Gastroesophageal sphincter (tissue), 4 donors: Measurements from ENCODE around the gene OSTC. TPM values are rescaled to one million over a fixed set of nuclear protein-coding genes. Genes with fewer than 3 reads are reported as not detected.
"Not testable (repeated sequence)": the region's sequence is repeated elsewhere in the genome, so short reads cannot be mapped to it uniquely, and the experiment has no call there.

Experiments used
- ATAC-seq: fragments of 150-250 bp; one replicate; pipeline ENCODE4 v1.9.1; 2016; ENCODE audit warnings: mild to moderate bottlenecking, moderate library complexity
- H3K27ac ChIP-seq, 4 donors: fragments of 200-600 bp; sonication (generic) in 3 of 4; 1 replicate in 3 of 4; 2 replicates in 1 of 4; pipeline ENCODE4 v1.5.1; 2016 to 2019
- H3K27me3 ChIP-seq: fragments of 200-600 bp; sonication (generic); one replicate; pipeline ENCODE4 v1.5.1; 2019
- H3K36me3 ChIP-seq, 2 donors: fragments of 200-600 bp; sonication (generic); one replicate each; pipeline ENCODE4 v1.5.1; 2019; ENCODE audit warnings: control low read depth in 1 of 2
- H3K4me1 ChIP-seq, 3 donors: fragments of 200-600 bp; sonication (generic); 1 replicate in 2 of 3; 2 replicates in 1 of 3; pipeline ENCODE4 v1.5.1; 2016 to 2019; ENCODE audit warnings: control low read depth in 2 of 3
- H3K4me3 ChIP-seq, 2 donors: fragments of 200-600 bp; sonication (generic); one replicate each; pipeline ENCODE4 v1.5.1; 2019; ENCODE audit warnings: mild to moderate bottlenecking in 1 of 2, moderate library complexity in 1 of 2
- H3K9me3 ChIP-seq, 3 donors: fragments of 200-600 bp; sonication (generic); one replicate each; pipeline ENCODE4 v1.5.1; 2017 to 2019; ENCODE audit warnings: control low read depth in 2 of 3
- EP300 ChIP-seq: sonication (generic); formaldehyde crosslinking; IDR thresholded peaks from one replicate; pipeline ENCODE4 v1.6.1; 2017; ENCODE audit warnings: antibody characterized with exemption, mild to moderate bottlenecking
- POLR2A ChIP-seq, 2 donors: fragments of 450-650 bp; IDR thresholded peaks; one replicate each; pipeline ENCODE4 v1.6.1; 2017; ENCODE audit warnings: antibody characterized with exemption in 2 of 2, mild to moderate bottlenecking in 2 of 2, moderate library complexity in 1 of 2
- POLR2AphosphoS5 ChIP-seq: sonication (generic); formaldehyde crosslinking; IDR thresholded peaks from one replicate; pipeline ENCODE4 v1.6.1; 2017; ENCODE audit warnings: antibody characterized with exemption
- WGBS, 2 donors: methylation state at CpG; one replicate each; pipeline ENCODE4 v1.1.5; 2018; ENCODE audit warnings: low coverage in 1 of 2; 5-methylcytosine and 5-hydroxymethylcytosine counted together
- total RNA-seq, 4 donors: library from RNA; depleted of rRNA; stranded (reverse); fragments of >200 nt; gene quantifications; one replicate each; pipeline ENCODE4 v1.1.0, GENCODE V29; 2016
- TF ChIP-seq, protein P1 (sequence below), 4 experiments: fragments of 200-600 bp in 2 of 4; fragments of 450-650 bp in 2 of 4; sonication (generic) in 1 of 4; IDR thresholded peaks; one replicate each; pipeline ENCODE4 v1.5.1; 2017 to 2019; ENCODE audit warnings: antibody characterized with exemption in 4 of 4, mild to moderate bottlenecking in 2 of 4, moderate library complexity in 2 of 4

Gene OSTC
- total RNA-seq, 4 donors from 2014 or later, result 30.9 to 62.1 (median 46.7) TPM

DNA sequence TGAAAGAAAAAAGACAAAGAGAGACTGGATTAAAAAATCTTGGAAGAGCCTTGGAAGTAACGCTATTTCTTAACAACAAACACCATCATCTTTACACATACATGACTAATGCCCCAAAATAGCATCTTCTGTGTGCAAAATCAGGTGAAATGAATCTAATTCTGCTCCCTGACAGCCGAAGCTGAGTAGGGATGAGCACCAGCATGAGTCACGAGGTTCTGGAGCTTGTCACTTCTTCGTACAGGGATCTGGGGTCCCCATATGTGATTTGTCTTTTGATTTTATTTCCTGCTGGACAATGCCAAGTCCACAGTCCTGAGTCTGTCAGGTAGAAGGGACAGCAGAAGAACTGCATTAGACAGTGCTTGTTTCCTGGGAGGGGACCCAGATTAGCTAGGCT lies 55.9 kb downstream of the OSTC start:
- no peaks in the 10 kb centered on the region for H3K9me3 ChIP-seq
- 43 to 48% methylated on average over 4 of the region's 4 CpGs for WGBS, 2 donors
- ATAC-seq, result no peak
- TF ChIP-seq EP300 (no peak), POLR2AphosphoS5 (no peak), POLR2A (IDR thresholded peaks at IDR 0.05) (no peak)
- TF ChIP-seq, protein P1, sequence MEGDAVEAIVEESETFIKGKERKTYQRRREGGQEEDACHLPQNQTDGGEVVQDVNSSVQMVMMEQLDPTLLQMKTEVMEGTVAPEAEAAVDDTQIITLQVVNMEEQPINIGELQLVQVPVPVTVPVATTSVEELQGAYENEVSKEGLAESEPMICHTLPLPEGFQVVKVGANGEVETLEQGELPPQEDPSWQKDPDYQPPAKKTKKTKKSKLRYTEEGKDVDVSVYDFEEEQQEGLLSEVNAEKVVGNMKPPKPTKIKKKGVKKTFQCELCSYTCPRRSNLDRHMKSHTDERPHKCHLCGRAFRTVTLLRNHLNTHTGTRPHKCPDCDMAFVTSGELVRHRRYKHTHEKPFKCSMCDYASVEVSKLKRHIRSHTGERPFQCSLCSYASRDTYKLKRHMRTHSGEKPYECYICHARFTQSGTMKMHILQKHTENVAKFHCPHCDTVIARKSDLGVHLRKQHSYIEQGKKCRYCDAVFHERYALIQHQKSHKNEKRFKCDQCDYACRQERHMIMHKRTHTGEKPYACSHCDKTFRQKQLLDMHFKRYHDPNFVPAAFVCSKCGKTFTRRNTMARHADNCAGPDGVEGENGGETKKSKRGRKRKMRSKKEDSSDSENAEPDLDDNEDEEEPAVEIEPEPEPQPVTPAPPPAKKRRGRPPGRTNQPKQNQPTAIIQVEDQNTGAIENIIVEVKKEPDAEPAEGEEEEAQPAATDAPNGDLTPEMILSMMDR (IDR thresholded peaks at IDR 0.05), result no peak
- no peaks in the 10 kb centered on the region for H3K27me3 ChIP-seq
- H3K4me3 ChIP-seq, result no peak overlapping the region
- no peak overlapping the region for H3K27ac ChIP-seq
- H3K4me1 ChIP-seq, result no peaks in the 10 kb centered on the region
- no peaks in the 10 kb centered on the region for H3K36me3 ChIP-seq

DNA sequence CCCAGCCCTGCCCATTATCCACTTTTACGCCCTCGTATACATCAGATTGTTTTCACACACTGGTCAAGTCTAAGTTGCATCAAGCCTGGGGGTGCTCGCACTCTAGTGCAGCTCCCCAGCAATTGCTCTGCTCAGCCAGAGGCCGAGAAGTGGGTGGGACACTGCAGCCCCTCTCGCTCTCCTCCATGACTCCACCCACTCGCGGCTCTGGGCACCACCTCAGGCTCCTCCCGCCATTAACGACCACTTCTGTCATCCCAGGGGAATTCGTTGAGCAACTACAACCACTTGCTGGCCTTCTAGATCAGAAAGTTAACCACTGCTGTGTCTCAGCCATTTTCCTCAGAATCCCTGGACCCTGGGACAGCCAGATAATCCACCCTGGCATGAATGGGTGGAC lies 58.8 kb downstream of the OSTC start:
- Histone ChIP-seq H3K4me1 (no peaks in the 10 kb centered on the region), H3K36me3 (no peaks in the 10 kb centered on the region), H3K27ac (no peak overlapping the region), H3K27me3 (no peaks in the 10 kb centered on the region), H3K4me3 (no peak overlapping the region), H3K9me3 (no peaks in the 10 kb centered on the region)
- TF ChIP-seq, protein P1 (IDR thresholded peaks at IDR 0.05), result no peak
- TF ChIP-seq EP300 (no peak), POLR2A (IDR thresholded peaks at IDR 0.05) (no peak), POLR2AphosphoS5 (no peak)
- ATAC-seq, result no peak
- WGBS, 2 donors, result 85 to 90% methylated on average over 3 to 8 of the region's 10 CpGs

DNA sequence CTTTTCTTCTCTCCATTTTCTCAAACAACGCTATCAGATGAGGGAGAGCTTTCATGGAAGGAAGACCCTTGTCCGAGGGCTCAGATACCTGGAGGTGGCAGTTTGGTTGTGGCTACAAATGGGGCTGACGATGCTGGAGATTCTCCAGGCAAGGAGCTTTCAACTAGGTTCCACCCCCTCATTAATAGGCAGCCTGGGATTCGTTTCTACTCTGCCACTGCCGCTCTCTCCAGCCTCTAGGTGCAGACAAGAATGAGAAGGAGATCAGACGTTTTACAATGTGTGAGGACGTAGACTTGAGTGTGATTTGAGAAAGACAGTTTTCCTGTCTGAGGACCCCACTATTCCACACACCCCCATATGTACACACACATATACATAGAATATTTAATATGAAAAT lies 59.3 kb downstream of the OSTC start:
- Histone ChIP-seq H3K4me3 (no peak overlapping the region), H3K9me3 (no peaks in the 10 kb centered on the region), H3K4me1 (no peaks in the 10 kb centered on the region), H3K36me3 (no peaks in the 10 kb centered on the region), H3K27me3 (no peaks in the 10 kb centered on the region), H3K27ac (no peak overlapping the region)
- 40 to 47% methylated on average over 2 to 5 of the region's 7 CpGs for WGBS, 2 donors
- ATAC-seq, result no peak
- TF ChIP-seq, protein P1 (IDR thresholded peaks at IDR 0.05), result no peak
- no peak for TF ChIP-seq POLR2AphosphoS5
- no peak for TF ChIP-seq POLR2A (IDR thresholded peaks at IDR 0.05)
- TF ChIP-seq EP300, result no peak

DNA sequence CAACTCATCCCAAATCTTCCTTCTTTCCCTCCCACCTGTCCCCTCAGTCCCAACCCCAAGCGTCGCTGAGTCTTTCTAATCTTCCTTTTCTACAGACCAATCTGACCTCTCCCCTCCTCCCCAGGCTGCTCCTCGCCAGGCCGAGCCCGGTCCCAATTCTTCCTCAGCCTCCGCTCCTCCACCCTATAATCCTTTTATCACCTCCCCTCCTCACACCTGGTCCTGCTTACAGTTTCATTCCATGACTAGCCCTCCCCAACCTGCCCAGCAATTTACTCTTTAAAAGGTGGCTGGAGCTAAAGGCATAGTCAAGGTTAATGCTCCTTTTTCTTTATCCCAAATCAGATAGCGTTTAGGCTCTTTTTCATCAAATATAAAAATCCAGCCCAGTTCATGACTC lies 60.2 kb downstream of the OSTC start:
- WGBS, 2 donors, result 50 to 51% methylated on average over 7 of the region's 7 CpGs
- H3K4me3 ChIP-seq, H3K27ac ChIP-seq, ATAC-seq, H3K36me3 ChIP-seq, H3K27me3 ChIP-seq, H3K9me3 ChIP-seq, H3K4me1 ChIP-seq: not testable (repeated sequence)

DNA sequence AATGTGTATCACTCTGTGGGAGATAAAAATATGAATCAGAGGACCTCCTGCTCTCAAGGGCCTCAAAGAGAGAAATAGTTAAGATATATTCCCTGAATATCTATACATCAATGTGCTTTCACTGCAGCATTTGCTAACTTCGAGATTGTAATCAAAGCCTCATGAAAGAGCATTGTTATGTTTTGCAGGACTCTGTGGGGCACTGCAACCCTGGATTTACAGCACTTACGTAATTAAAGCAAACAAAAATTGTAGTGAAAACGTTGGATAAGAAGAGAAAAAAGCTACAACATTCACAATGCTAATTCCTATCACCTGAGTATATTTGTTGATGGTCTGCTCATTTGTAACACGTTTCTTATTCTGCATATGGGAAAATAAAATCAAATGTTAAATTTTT lies 64.5 kb downstream of the OSTC start:
- ATAC-seq, result no peak
- H3K27ac ChIP-seq, result no peak overlapping the region
- no peaks in the 10 kb centered on the region for H3K27me3 ChIP-seq
- H3K36me3 ChIP-seq, result no peaks in the 10 kb centered on the region
- no peaks in the 10 kb centered on the region for H3K4me1 ChIP-seq
- no peak for TF ChIP-seq POLR2A (IDR thresholded peaks at IDR 0.05)
- no peak overlapping the region for H3K4me3 ChIP-seq
- 53 to 60% methylated on average over 1 to 4 of the region's 4 CpGs for WGBS, 2 donors
- no peaks in the 10 kb centered on the region for H3K9me3 ChIP-seq

DNA sequence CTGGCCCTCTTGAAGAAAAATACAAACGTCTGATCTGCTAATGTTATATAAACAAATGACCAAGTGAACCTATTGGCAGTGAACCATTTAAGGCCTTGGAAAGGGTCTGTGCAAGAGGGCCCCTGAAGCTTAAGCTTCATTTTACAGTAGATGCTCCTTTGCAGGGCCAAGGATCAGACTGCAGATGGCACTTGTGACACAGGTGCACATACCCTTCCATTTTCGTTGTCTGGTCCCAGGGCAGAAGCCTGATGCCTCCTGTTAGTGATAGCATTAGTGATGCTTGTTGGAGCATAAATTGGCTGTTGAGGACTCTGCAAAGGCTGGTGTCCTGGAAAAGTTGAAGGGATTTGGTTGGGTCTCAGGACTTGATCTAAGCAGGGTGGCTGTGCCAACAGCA lies 65.9 kb downstream of the OSTC start:
- Histone ChIP-seq H3K9me3 (no peaks in the 10 kb centered on the region), H3K27ac (no peak overlapping the region), H3K4me1 (no peaks in the 10 kb centered on the region), H3K4me3 (no peak overlapping the region), H3K27me3 (no peaks in the 10 kb centered on the region), H3K36me3 (no peaks in the 10 kb centered on the region)
- no peak for ATAC-seq
- 0 to 30% methylated on average over 1 of the region's 2 CpGs for WGBS, 2 donors
- TF ChIP-seq, protein P1 (IDR thresholded peaks at IDR 0.05), result no peak
- no peak for TF ChIP-seq EP300
- TF ChIP-seq POLR2AphosphoS5, result no peak
- no peak for TF ChIP-seq POLR2A (IDR thresholded peaks at IDR 0.05)
